Natural killer cell (primary cell): Measurements from ENCODE around the gene CCDC88A. TPM values are rescaled to one million over a fixed set of nuclear protein-coding genes. Genes with fewer than 3 reads are reported as not detected.
"Not testable (repeated sequence)": the region's sequence is repeated elsewhere in the genome, so short reads cannot be mapped to it uniquely, and the experiment has no call there.

Experiments
- ATAC-seq, 3 donors: fragments of 150-1000 bp in 2 of 3; fragments of 200-7000 bp in 1 of 3; cut with Tn5 transposase; 1 replicate in 1 of 3; 2 replicates in 2 of 3; pipeline ENCODE4 v1.10.0; 2021; ENCODE audit warnings: mild to moderate bottlenecking in 2 of 3, moderate library complexity in 2 of 3
- DNase-seq, 2 donors: peaks; one replicate each; pipeline versions ENCODE4 v3.0.0 to v3.0.0-alpha.2; 2013 to 2021; ENCODE audit warnings: mixed read lengths in 1 of 2
- H3K27ac ChIP-seq: one replicate; pipeline ENCODE4 v1.5.1; 2013; ENCODE audit warnings: mild to moderate bottlenecking, low read length
- H3K27me3 ChIP-seq: one replicate; pipeline ENCODE4 v1.6.1; 2013; ENCODE audit warnings: low read length; ENCODE audit not compliant: control insufficient read depth, insufficient read depth
- H3K36me3 ChIP-seq: one replicate; pipeline ENCODE4 v1.6.1; 2013; ENCODE audit warnings: low read length; ENCODE audit not compliant: control insufficient read depth, insufficient read depth
- H3K4me1 ChIP-seq: one replicate; pipeline ENCODE4 v1.6.1; 2013; ENCODE audit warnings: low read length; ENCODE audit not compliant: control insufficient read depth, insufficient read depth
- H3K4me3 ChIP-seq: one replicate; pipeline ENCODE4 v1.5.1; 2013; ENCODE audit warnings: low read length
- H3K9me3 ChIP-seq: one replicate; pipeline ENCODE4 v1.6.1; 2013; ENCODE audit warnings: low read length; ENCODE audit not compliant: control insufficient read depth, insufficient read depth
- H3K27ac Mint-ChIP-seq, 2 donors: one replicate each; pipeline ENCODE4 v1.8.0; 2022; ENCODE audit warnings: mild to moderate bottlenecking in 2 of 2, mixed read lengths in 2 of 2, moderate library complexity in 1 of 2
- H3K27me3 Mint-ChIP-seq, 2 donors: one replicate each; pipeline ENCODE4 v1.8.0; 2022; ENCODE audit warnings: low read depth in 2 of 2, mixed read lengths in 2 of 2
- H3K36me3 Mint-ChIP-seq: one replicate; pipeline ENCODE4 v1.8.0; 2022; ENCODE audit warnings: mixed read lengths
- H3K4me1 Mint-ChIP-seq, 2 donors: one replicate each; pipeline ENCODE4 v1.8.0; 2022; ENCODE audit warnings: mixed read lengths in 2 of 2
- H3K4me3 Mint-ChIP-seq: one replicate; pipeline ENCODE4 v1.8.0; 2022; ENCODE audit warnings: mild to moderate bottlenecking, moderate library complexity, mixed read lengths
- H3K9me3 Mint-ChIP-seq, 2 donors: one replicate each; pipeline ENCODE4 v1.8.0; 2022; ENCODE audit warnings: mixed read lengths in 2 of 2
- CTCF ChIP-seq: fragments of 200-600 bp; IDR thresholded peaks from one replicate; pipeline ENCODE4 v1.8.0; 2022; ENCODE audit warnings: antibody characterized with exemption
- WGBS: methylation state at CpG from one replicate; pipeline ENCODE4 v1.1.7; 2013; ENCODE audit warnings: missing lambda C conversion rate; ENCODE audit not compliant: insufficient coverage; 5-methylcytosine and 5-hydroxymethylcytosine counted together
- intact Hi-C: fragments of 100-400 bp; cut with micrococcal nuclease; formaldehyde crosslinking; loops from one replicate; pipeline ENCODE4 v1.14.2; 2022
- total RNA-seq, 4 donors: library from RNA; stranded (reverse); fragments of 120-200 nt in 1 of 4; gene quantifications; one replicate each; pipeline versions ENCODE4 v1.2.3 to v1.2.4, GENCODE V29; 2013 to 2022

The CCDC88A gene
- total RNA-seq, 3 donors from 2014 or later (not counting 1 experiment from before 2014, with no cell fraction given): 20.4 to 39.0 (median 26.4) TPM

- Histone ChIP-seq H3K36me3 (peaks cover 46% of the 10 kb centered on the region), H3K4me1 (no peaks in the 10 kb centered on the region), H3K4me3 (no peak overlapping the region), H3K9me3 (no peaks in the 10 kb centered on the region), H3K27ac (no peak overlapping the region), H3K27me3 (no peaks in the 10 kb centered on the region)
- TF ChIP-seq CTCF: no peak
- Mint-ChIP-seq H3K4me1 (no peaks in the 10 kb centered on the region), H3K27ac (no peak overlapping the region), H3K36me3 (peaks cover 6% of the 10 kb centered on the region), H3K9me3 (no peaks in the 10 kb centered on the region), H3K27me3 (no peaks in the 10 kb centered on the region), H3K4me3 (no peak overlapping the region)
- intact Hi-C loops: no loop called here
- DNase-seq: no peak
- no peak for ATAC-seq
- WGBS: 95% methylated on average over 3 of the region's 5 CpGs
Observed at GRCh38 chr2:55245411-55245810, 174.2 kb downstream of the CCDC88A start.

- Mint-ChIP-seq H3K4me1 (peaks cover 0 to 4% of the 10 kb centered on the region in 2 donors), H3K27ac (no peak overlapping the region), H3K9me3 (no peaks in the 10 kb centered on the region), H3K27me3 (no peaks in the 10 kb centered on the region), H3K4me3 (no peak overlapping the region), H3K36me3 (peaks cover 6% of the 10 kb centered on the region)
- H3K27ac ChIP-seq: no peak overlapping the region
- DNase-seq (no peak), ATAC-seq (no peak)
- TF ChIP-seq CTCF: no peak
- no peak overlapping the region for H3K4me3 ChIP-seq
- intact Hi-C loops: no loop called here
- H3K36me3 ChIP-seq: peaks cover 44% of the 10 kb centered on the region
- no peaks in the 10 kb centered on the region for H3K9me3 ChIP-seq
- H3K27me3 ChIP-seq: no peaks in the 10 kb centered on the region
- no peaks in the 10 kb centered on the region for H3K4me1 ChIP-seq
- WGBS: no CpG with 5 or more reads among the region's 1 CpG
Observed at GRCh38 chr2:55242617-55243016, 177.0 kb downstream of the CCDC88A start.

GRCh38 chr2:55241582-55241981, 178.1 kb downstream of the CCDC88A start:
- H3K9me3 Mint-ChIP-seq, H3K4me1 ChIP-seq, intact Hi-C loops, H3K27me3 ChIP-seq, H3K4me1 Mint-ChIP-seq, H3K9me3 ChIP-seq, H3K36me3 Mint-ChIP-seq, ATAC-seq, DNase-seq, H3K4me3 ChIP-seq, H3K27ac Mint-ChIP-seq, H3K27me3 Mint-ChIP-seq, H3K4me3 Mint-ChIP-seq, H3K27ac ChIP-seq: not testable (repeated sequence)
- 97% methylated on average over 8 of the region's 8 CpGs for WGBS
- peaks cover 50% of the 10 kb centered on the region for H3K36me3 ChIP-seq

- Histone ChIP-seq H3K4me1 (no peaks in the 10 kb centered on the region), H3K36me3 (peaks cover 59% of the 10 kb centered on the region), H3K27me3 (no peaks in the 10 kb centered on the region), H3K4me3 (no peak overlapping the region), H3K9me3 (no peaks in the 10 kb centered on the region), H3K27ac (no peak overlapping the region)
- ATAC-seq (no peak), DNase-seq (no peak)
- H3K36me3 Mint-ChIP-seq: peaks cover 6% of the 10 kb centered on the region
- WGBS: 78% methylated on average over 2 of the region's 4 CpGs
- peaks cover 1 to 12% of the 10 kb centered on the region in 2 donors for H3K4me1 Mint-ChIP-seq
- H3K27ac Mint-ChIP-seq: no peak overlapping the region
- intact Hi-C loops: loop anchor here (10.0 kb wide), 1 partner anchor 375 kb away; the partner anchor contains the start of gene PPP4R3B
- no peak for TF ChIP-seq CTCF
- no peak overlapping the region for H3K4me3 Mint-ChIP-seq
- no peaks in the 10 kb centered on the region for H3K27me3 Mint-ChIP-seq
- H3K9me3 Mint-ChIP-seq: no peaks in the 10 kb centered on the region
Observed at GRCh38 chr2:55239656-55240222, 179.9 kb downstream of the CCDC88A start.

Other genes with a start within 250 kb of the CCDC88A start
- gene CLHC1, start 187.6 kb downstream of the CCDC88A start, total RNA-seq: 10 to 100 TPM in 1 of 3 donors, 1 to 10 TPM in 2; 5.6 to 14.9 (median 6.3) TPM
- gene RPS27A, start 187.2 kb downstream of the CCDC88A start, total RNA-seq: 1,000 to 10,000 TPM in 1 of 3 donors, 100 to 1,000 TPM in 2; 830 to 1,009 (median 939) TPM
- 10 to 100 TPM; 19.8 to 26.6 (median 20.8) TPM for gene MTIF2, start 150.6 kb downstream of the CCDC88A start, total RNA-seq
- 10 to 100 TPM; 11.6 to 14.3 (median 12.4) TPM for gene CFAP36, start 99.9 kb upstream of the CCDC88A start, total RNA-seq
- gene PPP4R3B, start 197.8 kb upstream of the CCDC88A start, total RNA-seq: 10 to 100 TPM; 65.1 to 97.9 (median 84.9) TPM